WTC11 (cell line): Measurements from ENCODE around the gene CACNA2D3. TPM values are rescaled to one million over a fixed set of nuclear protein-coding genes. Genes with fewer than 3 reads are reported as not detected.
"Not testable (repeated sequence)": the region's sequence is repeated elsewhere in the genome, so short reads cannot be mapped to it uniquely, and the experiment has no call there.

Source experiments
- ATAC-seq: fragments of 200-7000 bp; cut with Tn5 transposase; 2 replicates; pipeline ENCODE4 v1.10.0; 2021; ENCODE audit warnings: mild to moderate bottlenecking, moderate library complexity
- CTCF ChIA-PET: fragments of 300-600 bp; sonication (Branson Sonifier 250); formaldehyde crosslinking; loops from one replicate; lab custom pipeline; 2021; ENCODE audit warnings: antibody characterized with exemption; lab: Charles Lee
- POLR2A ChIA-PET: fragments of 350-600 bp; sonication (Branson Sonifier 250); formaldehyde crosslinking; loops from one replicate; lab custom pipeline; 2021; ENCODE audit warnings: antibody characterized with exemption; lab: Charles Lee
- DNase-seq: peaks from one replicate; pipeline ENCODE4 v3.0.0; 2021; ENCODE audit warnings: low spot score
- H3K27ac Mint-ChIP-seq: 2 replicates; pipeline ENCODE4 v1.8.0; 2021; ENCODE audit warnings: mixed read lengths
- H3K27me3 Mint-ChIP-seq: 2 replicates; pipeline ENCODE4 v1.8.0; 2021; ENCODE audit warnings: low read depth, mild to moderate bottlenecking, moderate library complexity, mixed read lengths
- H3K36me3 Mint-ChIP-seq: 2 replicates; pipeline ENCODE4 v1.8.0; 2021; ENCODE audit warnings: mixed read lengths
- H3K4me1 Mint-ChIP-seq: 2 replicates; pipeline ENCODE4 v1.8.0; 2022; ENCODE audit warnings: mixed read lengths
- H3K4me3 Mint-ChIP-seq: 2 replicates; pipeline ENCODE4 v1.8.0; 2021; ENCODE audit warnings: mild to moderate bottlenecking, moderate library complexity, mixed read lengths
- H3K9me3 Mint-ChIP-seq: 2 replicates; pipeline ENCODE4 v1.8.0; 2021; ENCODE audit warnings: mixed read lengths
- EMX1 ChIP-seq: fragments of 250-450 bp; sonication (Bioruptor Pico); IDR thresholded peaks from 2 replicates; pipeline ENCODE4 v1.8.0; 2021; ENCODE audit warnings: mild to moderate bottlenecking
- ERG ChIP-seq: fragments of 250-450 bp; sonication (Bioruptor Pico); IDR thresholded peaks from 2 replicates; pipeline ENCODE4 v1.8.0; 2021; ENCODE audit warnings: mild to moderate bottlenecking
- ETV6 ChIP-seq: sonication (generic); formaldehyde crosslinking; IDR thresholded peaks from 2 replicates; pipeline ENCODE4 v1.8.1; 2022; ENCODE audit warnings: mild to moderate bottlenecking, missing genetic modification reagents
- GRHL2 ChIP-seq: fragments of 250-450 bp; sonication (Bioruptor Pico); IDR thresholded peaks from 2 replicates; pipeline ENCODE4 v1.8.0; 2022; ENCODE audit warnings: mild to moderate bottlenecking, moderate library complexity; ENCODE audit not compliant: insufficient replicate concordance, severe bottlenecking
- IRF2 ChIP-seq: sonication (generic); formaldehyde crosslinking; IDR thresholded peaks from 2 replicates; pipeline ENCODE4 v1.8.0; 2022; ENCODE audit warnings: low read depth, missing genetic modification reagents, borderline replicate concordance
- JUN ChIP-seq: sonication (generic); formaldehyde crosslinking; IDR thresholded peaks from 2 replicates; pipeline ENCODE4 v1.8.0; 2023; ENCODE audit warnings: mild to moderate bottlenecking, missing genetic modification reagents
- MXD4 ChIP-seq: fragments of 250-450 bp; sonication (Bioruptor Pico); IDR thresholded peaks from 2 replicates; pipeline ENCODE4 v1.8.0; 2021; ENCODE audit warnings: mild to moderate bottlenecking, moderate library complexity, borderline replicate concordance
- NFE2L1 ChIP-seq: sonication (generic); formaldehyde crosslinking; IDR thresholded peaks from 2 replicates; pipeline ENCODE4 v1.8.1; 2023; ENCODE audit warnings: missing genetic modification reagents
- OVOL2 ChIP-seq: fragments of 250-450 bp; sonication (Bioruptor Pico); IDR thresholded peaks from 2 replicates; pipeline ENCODE4 v1.9.0; 2021; ENCODE audit warnings: mild to moderate bottlenecking, borderline replicate concordance
- PREB ChIP-seq: sonication (generic); formaldehyde crosslinking; IDR thresholded peaks from 2 replicates; pipeline ENCODE4 v1.8.1; 2022; ENCODE audit warnings: mild to moderate bottlenecking, missing genetic modification reagents, moderate library complexity, borderline replicate concordance
- RORB ChIP-seq: fragments of 250-450 bp; sonication (Bioruptor Pico); IDR thresholded peaks from 2 replicates; pipeline ENCODE4 v1.9.0; 2021; ENCODE audit warnings: mild to moderate bottlenecking
- TEAD1 ChIP-seq: sonication (generic); formaldehyde crosslinking; IDR thresholded peaks from 2 replicates; pipeline ENCODE4 v1.8.0; 2022; ENCODE audit warnings: mild to moderate bottlenecking, missing genetic modification reagents
- ZBTB21 ChIP-seq: sonication (generic); formaldehyde crosslinking; IDR thresholded peaks from 2 replicates; pipeline ENCODE4 v1.8.1; 2023; ENCODE audit warnings: mild to moderate bottlenecking, missing genetic modification reagents, borderline replicate concordance
- ZBTB43 ChIP-seq: sonication (generic); formaldehyde crosslinking; IDR thresholded peaks from 2 replicates; pipeline ENCODE4 v1.8.1; 2023; ENCODE audit warnings: mild to moderate bottlenecking, missing genetic modification reagents
- ZNF121 ChIP-seq: sonication (generic); formaldehyde crosslinking; IDR thresholded peaks from 2 replicates; pipeline ENCODE4 v1.8.0; 2023; ENCODE audit warnings: missing genetic modification reagents
- ZNF219 ChIP-seq: sonication (generic); formaldehyde crosslinking; IDR thresholded peaks from 2 replicates; pipeline ENCODE4 v1.8.0; 2023; ENCODE audit warnings: missing genetic modification reagents, mild to moderate bottlenecking, borderline replicate concordance
- ZNF416 ChIP-seq: fragments of 250-450 bp; sonication (Bioruptor Pico); IDR thresholded peaks from 2 replicates; pipeline ENCODE4 v1.9.0; 2021; ENCODE audit warnings: mild to moderate bottlenecking, inconsistent platforms
- total RNA-seq: library from RNA; stranded (reverse); gene quantifications from 3 replicates; pipeline ENCODE4 v1.2.3, GENCODE V29; 2021
- TF ChIP-seq, protein P1 (sequence below): fragments of 250-450 bp; sonication (Bioruptor Pico); conservative IDR thresholded peaks from 2 replicates; pipeline ENCODE4 v1.9.0; 2021; ENCODE audit warnings: mild to moderate bottlenecking
- TF ChIP-seq, protein P2 (sequence below): sonication (generic); formaldehyde crosslinking; IDR thresholded peaks from 2 replicates; pipeline ENCODE4 v1.8.0; 2023; ENCODE audit warnings: mild to moderate bottlenecking, missing genetic modification reagents
- TF ChIP-seq, protein P3 (sequence below): fragments of 250-450 bp; sonication (Bioruptor Pico); IDR thresholded peaks from 2 replicates; pipeline ENCODE4 v1.9.0; 2021; ENCODE audit warnings: mild to moderate bottlenecking

CACNA2D3 gene
- total RNA-seq, 1 experiment from 2014 or later, result 5.0 TPM

DNA sequence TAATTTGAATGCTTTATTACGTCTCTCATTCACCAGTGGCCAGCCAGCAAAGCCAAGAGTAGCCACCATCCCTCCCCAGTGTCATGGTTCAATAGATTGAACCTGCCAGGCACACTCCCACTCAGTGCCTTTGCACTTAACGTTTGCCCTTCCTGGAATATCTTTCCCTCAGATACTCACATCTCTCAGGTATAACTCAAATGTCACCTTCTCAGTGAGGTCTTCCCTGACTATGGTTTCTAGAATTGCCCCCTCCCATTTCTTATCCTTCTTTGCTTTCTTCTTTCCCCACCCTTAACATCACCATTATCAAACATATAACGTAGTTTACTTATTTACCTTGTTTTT is 511.7 kb downstream of the CACNA2D3 start (continued):
- TF ChIP-seq, protein P1, sequence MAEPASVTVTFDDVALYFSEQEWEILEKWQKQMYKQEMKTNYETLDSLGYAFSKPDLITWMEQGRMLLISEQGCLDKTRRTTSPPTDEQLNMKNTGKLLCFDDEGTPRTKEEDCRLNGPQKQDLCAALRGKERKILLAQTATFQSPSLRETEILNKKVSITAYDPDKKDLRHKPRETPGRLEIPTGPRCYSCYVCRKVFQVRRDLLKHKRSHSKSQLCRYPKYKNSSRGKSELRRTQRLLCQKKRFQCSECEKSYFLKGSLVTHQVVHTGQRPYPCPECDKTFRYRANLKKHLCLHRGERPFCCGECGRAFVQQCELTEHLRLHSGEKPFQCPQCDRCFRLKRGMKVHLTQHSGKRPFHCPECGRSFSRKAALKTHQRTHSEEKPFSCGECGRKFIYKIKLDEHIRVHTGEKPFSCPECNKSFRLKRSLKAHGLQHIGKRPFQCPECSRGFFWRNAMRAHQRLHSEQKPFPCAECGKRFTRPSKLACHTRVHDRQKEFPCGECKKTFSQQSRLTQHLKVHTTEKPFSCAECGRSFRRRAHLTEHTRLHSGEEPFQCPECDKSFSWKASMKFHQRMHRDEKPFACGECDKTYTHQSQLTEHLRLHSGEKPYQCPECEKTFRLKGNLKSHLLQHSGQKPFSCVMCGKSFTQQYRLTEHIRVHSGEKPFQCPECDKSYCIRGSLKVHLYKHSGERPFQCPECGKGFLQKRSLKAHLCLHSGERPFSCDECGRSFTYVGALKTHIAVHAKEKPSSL (CRISPR knock-in tag), result peak; percentile 54; the same call in 1 of the 2 replicates
- TF ChIP-seq EMX1 (peak; percentile 94; the same call in 1 of the 2 replicates), ZNF416 (peak; percentile 91), ZNF121 (CRISPR knock-in tag) (no peak), JUN (CRISPR knock-in tag) (no peak)

DNA sequence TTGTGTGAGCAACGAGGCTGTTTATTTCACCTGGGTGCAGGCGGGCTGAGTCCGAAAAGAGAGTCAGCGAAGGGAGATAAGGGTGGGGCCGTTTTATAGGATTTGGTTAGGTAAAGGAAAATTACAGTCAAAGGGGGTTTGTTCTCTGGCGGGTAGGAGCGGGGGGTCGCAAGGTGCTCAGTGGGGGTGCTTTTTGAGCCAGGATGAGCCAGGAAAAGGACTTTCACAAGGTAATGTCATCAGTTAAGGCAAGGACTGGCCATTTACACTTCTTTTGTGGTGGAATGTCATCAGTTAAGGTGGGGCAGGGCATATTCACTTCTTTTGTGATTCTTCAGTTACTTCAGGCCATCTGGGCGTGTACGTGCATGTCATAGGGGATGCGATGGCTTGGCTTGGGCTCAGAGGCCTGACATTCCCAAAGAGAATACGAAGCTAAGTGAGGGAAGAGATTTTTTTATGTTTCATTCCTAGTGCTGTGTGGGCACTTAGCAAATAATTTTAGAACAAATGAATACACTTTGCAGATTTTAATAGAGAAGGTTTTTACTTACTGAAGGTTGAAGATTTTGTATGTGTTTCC is 517.5 kb downstream of the CACNA2D3 start:
- not testable (repeated sequence) for H3K9me3 Mint-ChIP-seq, H3K4me3 Mint-ChIP-seq, H3K27me3 Mint-ChIP-seq, H3K27ac Mint-ChIP-seq
- DNase-seq, result peak; percentile 58
- TF ChIP-seq TEAD1 (CRISPR knock-in tag), result peak; percentile 80; the same call in 1 of the 2 replicates
- TF ChIP-seq, protein P2, sequence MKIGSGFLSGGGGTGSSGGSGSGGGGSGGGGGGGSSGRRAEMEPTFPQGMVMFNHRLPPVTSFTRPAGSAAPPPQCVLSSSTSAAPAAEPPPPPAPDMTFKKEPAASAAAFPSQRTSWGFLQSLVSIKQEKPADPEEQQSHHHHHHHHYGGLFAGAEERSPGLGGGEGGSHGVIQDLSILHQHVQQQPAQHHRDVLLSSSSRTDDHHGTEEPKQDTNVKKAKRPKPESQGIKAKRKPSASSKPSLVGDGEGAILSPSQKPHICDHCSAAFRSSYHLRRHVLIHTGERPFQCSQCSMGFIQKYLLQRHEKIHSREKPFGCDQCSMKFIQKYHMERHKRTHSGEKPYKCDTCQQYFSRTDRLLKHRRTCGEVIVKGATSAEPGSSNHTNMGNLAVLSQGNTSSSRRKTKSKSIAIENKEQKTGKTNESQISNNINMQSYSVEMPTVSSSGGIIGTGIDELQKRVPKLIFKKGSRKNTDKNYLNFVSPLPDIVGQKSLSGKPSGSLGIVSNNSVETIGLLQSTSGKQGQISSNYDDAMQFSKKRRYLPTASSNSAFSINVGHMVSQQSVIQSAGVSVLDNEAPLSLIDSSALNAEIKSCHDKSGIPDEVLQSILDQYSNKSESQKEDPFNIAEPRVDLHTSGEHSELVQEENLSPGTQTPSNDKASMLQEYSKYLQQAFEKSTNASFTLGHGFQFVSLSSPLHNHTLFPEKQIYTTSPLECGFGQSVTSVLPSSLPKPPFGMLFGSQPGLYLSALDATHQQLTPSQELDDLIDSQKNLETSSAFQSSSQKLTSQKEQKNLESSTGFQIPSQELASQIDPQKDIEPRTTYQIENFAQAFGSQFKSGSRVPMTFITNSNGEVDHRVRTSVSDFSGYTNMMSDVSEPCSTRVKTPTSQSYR (CRISPR knock-in tag), result peak; percentile 46; the same call in 1 of the 2 replicates
- H3K4me1 Mint-ChIP-seq, result peaks cover 50% of the 10 kb centered on the region
- ChIA-PET CTCF (interaction anchor here (0.6 kb wide), 1 partner anchor 1609 kb away, joined by 3 read pairs; no protein-coding TSS in a partner anchor), POLR2A (interaction anchor here (1.9 to 2.2 kb wide), 2 partner anchors 8 to 10 kb away, joined by 8 to 17 read pairs; no protein-coding TSS in a partner anchor)
- peaks cover 16% of the 10 kb centered on the region for H3K36me3 Mint-ChIP-seq
- ATAC-seq, result peak; percentile 38

- H3K4me3 Mint-ChIP-seq, result peak overlapping the region; percentile 57
- H3K9me3 Mint-ChIP-seq, result peaks cover 21% of the 10 kb centered on the region
- no peak overlapping the region for H3K27ac Mint-ChIP-seq
- peak; percentile 86 for ATAC-seq
- DNase-seq, result no peak
- peaks cover 30% of the 10 kb centered on the region for H3K36me3 Mint-ChIP-seq
- ChIA-PET CTCF (interaction anchor here (1.3 kb wide), 1 partner anchor 28 kb away, joined by 4 read pairs; no protein-coding TSS in a partner anchor), POLR2A (interaction anchor here (0.7 to 2.2 kb wide), 3 partner anchors 9 to 96 kb away, joined by 5 to 17 read pairs (median 8); no protein-coding TSS in a partner anchor)
- peaks cover 56% of the 10 kb centered on the region for H3K4me1 Mint-ChIP-seq
- H3K27me3 Mint-ChIP-seq, result peaks cover 3% of the 10 kb centered on the region; the same call in 1 of the 2 replicates
- TF ChIP-seq GRHL2 (CRISPR knock-in tag) (no peak), RORB (CRISPR knock-in tag) (no peak), PREB (CRISPR knock-in tag) (no peak), ETV6 (no peak), ZNF219 (no peak), MXD4 (CRISPR knock-in tag) (no peak), ERG (CRISPR knock-in tag) (no peak), OVOL2 (CRISPR knock-in tag) (no peak), ZBTB21 (CRISPR knock-in tag) (no peak), ZBTB43 (CRISPR knock-in tag) (no peak), IRF2 (CRISPR knock-in tag) (no peak), NFE2L1 (CRISPR knock-in tag) (no peak)
- TF ChIP-seq, protein P3, sequence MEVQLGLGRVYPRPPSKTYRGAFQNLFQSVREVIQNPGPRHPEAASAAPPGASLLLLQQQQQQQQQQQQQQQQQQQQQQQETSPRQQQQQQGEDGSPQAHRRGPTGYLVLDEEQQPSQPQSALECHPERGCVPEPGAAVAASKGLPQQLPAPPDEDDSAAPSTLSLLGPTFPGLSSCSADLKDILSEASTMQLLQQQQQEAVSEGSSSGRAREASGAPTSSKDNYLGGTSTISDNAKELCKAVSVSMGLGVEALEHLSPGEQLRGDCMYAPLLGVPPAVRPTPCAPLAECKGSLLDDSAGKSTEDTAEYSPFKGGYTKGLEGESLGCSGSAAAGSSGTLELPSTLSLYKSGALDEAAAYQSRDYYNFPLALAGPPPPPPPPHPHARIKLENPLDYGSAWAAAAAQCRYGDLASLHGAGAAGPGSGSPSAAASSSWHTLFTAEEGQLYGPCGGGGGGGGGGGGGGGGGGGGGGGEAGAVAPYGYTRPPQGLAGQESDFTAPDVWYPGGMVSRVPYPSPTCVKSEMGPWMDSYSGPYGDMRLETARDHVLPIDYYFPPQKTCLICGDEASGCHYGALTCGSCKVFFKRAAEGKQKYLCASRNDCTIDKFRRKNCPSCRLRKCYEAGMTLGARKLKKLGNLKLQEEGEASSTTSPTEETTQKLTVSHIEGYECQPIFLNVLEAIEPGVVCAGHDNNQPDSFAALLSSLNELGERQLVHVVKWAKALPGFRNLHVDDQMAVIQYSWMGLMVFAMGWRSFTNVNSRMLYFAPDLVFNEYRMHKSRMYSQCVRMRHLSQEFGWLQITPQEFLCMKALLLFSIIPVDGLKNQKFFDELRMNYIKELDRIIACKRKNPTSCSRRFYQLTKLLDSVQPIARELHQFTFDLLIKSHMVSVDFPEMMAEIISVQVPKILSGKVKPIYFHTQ (CRISPR knock-in tag), result no peak
These were observed 519.1 kb downstream of the CACNA2D3 start for GRCh38 chr3:54641226-54642014.
